Cardiac fibroblast (primary cell): Measurements from ENCODE around the gene KRTAP4-3.
"Not testable (repeated sequence)": the region's sequence is repeated elsewhere in the genome, so short reads cannot be mapped to it uniquely, and the experiment has no call there.

Source experiments
- DNase-seq, 2 donors: peaks; one replicate each; pipeline versions ENCODE4 v3.0.0 to v3.0.0-alpha.2; 2010; ENCODE audit warnings: low read depth in 2 of 2
- H3K4me3 ChIP-seq, 2 donors: replicated peaks in 1 of 2; 1 replicate in 1 of 2; 2 replicates in 1 of 2; pipeline ENCODE4 v1.5.1; 2011; ENCODE audit warnings: low read depth in 2 of 2, low read length in 2 of 2, mild to moderate bottlenecking in 2 of 2, moderate library complexity in 1 of 2
- TF ChIP-seq, protein P1 (sequence below): IDR thresholded peaks from one replicate; pipeline ENCODE4 v1.5.1; 2011; ENCODE audit warnings: low read depth, mild to moderate bottlenecking, low read length, inconsistent platforms

The KRTAP4-3 gene

DNA sequence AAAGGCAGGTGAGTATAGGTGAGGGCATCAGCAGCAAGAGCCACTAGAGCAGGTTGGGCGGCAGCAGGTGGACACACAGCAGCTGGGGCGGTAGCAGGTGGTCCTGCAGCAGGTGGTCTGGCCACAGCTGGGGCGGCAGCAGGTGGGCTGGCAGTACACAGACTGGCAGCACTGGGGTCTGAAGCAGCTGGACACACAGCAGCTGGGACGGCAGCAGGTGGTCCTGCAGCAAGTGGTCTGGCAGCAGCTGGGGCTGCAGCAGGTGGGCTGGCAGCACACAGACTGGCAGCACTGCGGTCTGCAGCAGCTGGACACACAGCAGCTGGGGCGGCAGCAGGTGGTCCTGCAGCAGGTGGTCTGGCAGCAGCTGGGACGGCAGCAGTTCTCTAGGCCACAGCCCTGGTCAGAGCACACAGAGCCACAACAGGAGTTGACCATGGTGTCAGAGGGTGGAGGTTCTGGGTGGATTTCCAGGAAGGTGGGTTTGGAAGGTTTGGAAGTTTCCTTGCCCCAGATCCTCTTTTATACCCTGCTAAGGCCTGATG, 9.8 kb upstream of the KRTAP4-3 start, which contains the start of gene KRTAP4-2:
Gene KRTAP4-2, minus strand, starts transcription at position 495 of the 545 bp plus-strand sequence. Its CDS starts 57 bp downstream, at position 438.
- DNase-seq, result no peak
- no peak within 1 kb of the TSS for H3K4me3 ChIP-seq
- TF ChIP-seq, protein P1, sequence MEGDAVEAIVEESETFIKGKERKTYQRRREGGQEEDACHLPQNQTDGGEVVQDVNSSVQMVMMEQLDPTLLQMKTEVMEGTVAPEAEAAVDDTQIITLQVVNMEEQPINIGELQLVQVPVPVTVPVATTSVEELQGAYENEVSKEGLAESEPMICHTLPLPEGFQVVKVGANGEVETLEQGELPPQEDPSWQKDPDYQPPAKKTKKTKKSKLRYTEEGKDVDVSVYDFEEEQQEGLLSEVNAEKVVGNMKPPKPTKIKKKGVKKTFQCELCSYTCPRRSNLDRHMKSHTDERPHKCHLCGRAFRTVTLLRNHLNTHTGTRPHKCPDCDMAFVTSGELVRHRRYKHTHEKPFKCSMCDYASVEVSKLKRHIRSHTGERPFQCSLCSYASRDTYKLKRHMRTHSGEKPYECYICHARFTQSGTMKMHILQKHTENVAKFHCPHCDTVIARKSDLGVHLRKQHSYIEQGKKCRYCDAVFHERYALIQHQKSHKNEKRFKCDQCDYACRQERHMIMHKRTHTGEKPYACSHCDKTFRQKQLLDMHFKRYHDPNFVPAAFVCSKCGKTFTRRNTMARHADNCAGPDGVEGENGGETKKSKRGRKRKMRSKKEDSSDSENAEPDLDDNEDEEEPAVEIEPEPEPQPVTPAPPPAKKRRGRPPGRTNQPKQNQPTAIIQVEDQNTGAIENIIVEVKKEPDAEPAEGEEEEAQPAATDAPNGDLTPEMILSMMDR, result no peak

DNA sequence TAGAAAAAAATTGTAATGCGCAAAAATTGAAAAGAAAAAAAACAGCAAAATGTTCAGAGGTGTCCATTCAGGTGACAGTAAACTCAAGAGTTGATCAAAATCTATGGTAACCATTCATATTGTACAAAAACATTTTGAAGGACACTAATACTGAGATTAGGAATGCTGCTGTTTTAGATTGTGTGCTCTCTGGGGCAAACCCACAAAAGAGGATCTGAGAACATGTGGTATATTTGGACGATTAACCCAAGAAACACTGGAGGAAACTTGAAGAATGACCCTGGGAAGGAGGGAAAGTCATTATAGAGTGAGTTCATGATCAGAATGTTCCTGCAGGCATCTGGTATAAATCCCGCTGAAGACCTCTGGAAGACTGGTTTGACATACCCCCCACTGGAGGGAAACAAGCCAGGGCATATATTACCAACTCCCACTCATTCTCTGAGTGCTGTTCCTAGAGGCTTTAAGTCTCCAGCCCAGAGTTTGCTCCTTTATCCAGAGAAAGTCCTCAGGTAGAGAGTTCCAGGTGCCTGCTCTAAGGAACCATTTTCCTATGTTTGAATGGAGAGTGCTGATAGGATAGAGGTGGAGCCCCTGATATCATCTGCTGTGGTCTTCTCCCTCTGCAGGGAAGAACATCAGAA, 8.8 kb upstream of the KRTAP4-3 start:
- TF ChIP-seq, protein P1, result no peak
- DNase-seq, result no peak
- H3K4me3 ChIP-seq, result no peak overlapping the region

DNA sequence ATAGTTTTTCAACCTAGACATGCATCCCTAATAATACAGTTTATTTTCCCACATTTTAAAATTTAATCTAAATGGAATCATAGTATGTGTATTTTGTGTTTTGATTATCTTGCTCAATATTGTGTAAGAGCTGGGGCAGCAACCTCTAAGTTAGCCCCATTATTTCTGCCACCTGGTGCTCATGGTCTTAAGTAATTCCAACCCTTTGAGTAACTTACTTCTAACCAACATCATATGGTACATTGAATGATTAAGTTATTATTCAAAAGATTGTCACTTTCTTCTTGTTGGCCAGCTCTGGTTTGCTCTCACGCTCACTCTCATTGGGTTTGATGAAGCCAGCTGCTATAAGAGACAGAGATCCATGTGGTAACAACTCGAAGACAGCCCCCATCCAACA, 3.9 kb upstream of the KRTAP4-3 start:
- peak in 1 of 2 donors; percentile 13 for DNase-seq
- TF ChIP-seq, protein P1, result no peak
- H3K4me3 ChIP-seq, result no peak overlapping the region

- TF ChIP-seq, protein P1, result no peak
- H3K4me3 ChIP-seq, result no peak overlapping the region
- DNase-seq, result no peak
Observed at GRCh38 chr17:41167561-41167960, 460 bp downstream of the KRTAP4-3 start.

- TF ChIP-seq, protein P1, result no peak
- no peak for DNase-seq
- H3K4me3 ChIP-seq, result no peak overlapping the region
Observed at GRCh38 chr17:41163828-41164227, 4.2 kb downstream of the KRTAP4-3 start.

DNA sequence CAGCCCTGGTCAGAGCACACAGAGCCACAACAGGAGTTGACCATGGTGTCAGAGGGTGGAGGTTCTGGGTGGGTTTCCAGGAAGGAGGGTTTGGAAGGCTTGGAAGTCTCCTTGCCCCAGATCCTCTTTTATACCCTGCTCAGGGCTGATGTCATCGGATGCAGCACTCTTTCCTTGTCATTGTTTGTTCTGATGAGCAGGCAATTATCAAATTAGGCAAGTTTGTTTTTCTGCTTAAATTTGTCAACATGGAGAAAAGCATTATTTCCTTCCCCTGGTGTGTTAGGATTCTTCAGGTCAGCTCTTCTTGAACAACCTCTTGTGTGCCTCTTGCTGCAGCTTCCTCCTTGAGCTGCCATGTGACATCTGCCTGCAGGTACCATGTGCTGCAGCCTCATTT, 7.4 kb downstream of the KRTAP4-3 start, which contains the start of gene KRTAP4-4:
Gene KRTAP4-4, minus strand, starts transcription at position 101 of the 400 bp plus-strand sequence. Its CDS starts 57 bp downstream, at position 44.
- TF ChIP-seq, protein P1, result no peak
- DNase-seq, result no peak

DNA sequence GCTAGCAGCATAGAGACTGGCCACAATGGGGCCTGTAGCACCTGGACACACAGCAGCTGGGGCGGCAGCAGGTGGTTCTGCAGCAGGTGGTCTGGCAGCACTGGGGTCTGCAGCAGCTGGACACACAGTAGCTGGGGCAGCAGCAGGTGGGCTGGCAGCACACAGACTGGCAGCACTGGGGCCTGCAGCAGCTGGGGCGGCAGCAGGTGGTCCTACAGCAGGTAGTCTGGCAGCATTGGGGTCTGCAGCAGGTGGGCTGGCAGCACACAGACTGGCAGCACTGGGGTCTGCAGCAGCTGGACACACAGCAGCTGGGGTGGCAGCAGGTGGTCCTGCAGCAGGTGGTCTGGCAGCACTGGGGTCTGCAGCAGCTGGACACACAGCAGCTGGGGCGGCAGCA, 7.8 kb downstream of the KRTAP4-3 start:
- DNase-seq, result not testable (repeated sequence)

More for the DNA sequence above, 7.4 kb downstream of the KRTAP4-3 start, which contains the start of gene KRTAP4-4:
- H3K4me3 ChIP-seq, result no peak within 1 kb of the TSS

More for the DNA sequence above, 7.8 kb downstream of the KRTAP4-3 start:
- not testable (repeated sequence) for H3K4me3 ChIP-seq
